SH-SY5Y (cell line): ENCODE results near the gene FAM167B.

ENCODE experiments used
- GATA2 ChIP-seq: IDR thresholded peaks from 2 replicates; pipeline ENCODE4 v1.6.1; 2011; ENCODE audit warnings: mild to moderate bottlenecking, low read depth, low read length
- GATA3 ChIP-seq: IDR thresholded peaks from 2 replicates; pipeline ENCODE4 v1.6.1; 2011; ENCODE audit warnings: low read depth, mild to moderate bottlenecking, low read length, moderate library complexity

FAM167B gene

DNA sequence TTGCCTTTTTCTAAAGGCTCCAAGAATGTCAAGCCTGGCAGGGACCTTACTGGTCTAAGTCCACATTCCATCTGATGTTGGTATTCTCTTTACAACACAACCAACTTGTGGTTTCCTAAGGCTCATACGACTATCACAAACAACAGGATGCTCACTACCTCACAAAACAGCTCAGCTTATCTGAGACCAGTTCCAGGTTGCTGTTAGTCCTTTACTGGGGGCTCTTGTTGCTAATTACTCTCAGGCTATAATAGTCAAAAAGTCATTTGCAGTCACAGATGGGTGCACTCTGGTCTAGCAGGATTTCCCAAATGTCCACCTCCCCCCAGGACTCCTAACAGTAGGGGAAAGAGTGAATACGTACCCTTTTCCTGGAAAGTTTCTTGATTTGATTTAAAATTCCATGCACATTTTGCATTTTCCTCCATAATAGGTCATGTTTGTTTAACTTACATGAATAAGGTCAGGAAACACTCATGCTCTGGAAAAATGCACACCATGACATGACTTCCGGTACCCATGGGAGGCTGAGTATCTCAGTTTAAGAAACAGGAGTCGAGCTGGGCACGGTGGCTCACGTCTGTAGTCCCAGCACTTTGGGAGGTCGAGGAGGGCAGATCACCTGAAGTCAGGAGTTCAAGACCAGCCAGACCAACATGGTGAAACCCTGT lies 20.0 kb downstream of the FAM167B start:
- TF ChIP-seq GATA2 (no peak), GATA3 (no peak)

DNA sequence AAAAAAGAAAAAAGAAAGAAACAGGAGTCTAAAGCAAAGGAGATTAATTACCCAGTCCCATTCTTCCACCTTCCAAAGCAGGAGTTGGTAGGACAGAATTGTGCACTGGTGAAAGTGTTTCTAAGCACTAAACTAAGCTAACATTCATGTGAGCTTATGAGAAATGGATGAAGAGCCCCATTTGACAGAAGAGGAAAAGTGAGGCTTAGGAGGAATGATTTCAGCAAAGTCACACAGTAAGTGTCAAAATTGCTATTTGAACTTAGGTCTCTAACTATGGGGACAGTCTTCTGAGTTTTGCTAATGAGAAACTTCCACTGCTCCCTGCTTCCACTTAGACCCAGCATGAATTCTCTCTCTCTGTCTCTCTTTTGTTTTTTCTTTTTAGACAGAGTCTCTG lies 22.7 kb downstream of the FAM167B start:
- TF ChIP-seq GATA3 (no peak), GATA2 (no peak)

GRCh38 chr1:32272557-32273390 lies 25.8 kb downstream of the FAM167B start:
- no peak for TF ChIP-seq GATA2
- no peak for TF ChIP-seq GATA3

DNA sequence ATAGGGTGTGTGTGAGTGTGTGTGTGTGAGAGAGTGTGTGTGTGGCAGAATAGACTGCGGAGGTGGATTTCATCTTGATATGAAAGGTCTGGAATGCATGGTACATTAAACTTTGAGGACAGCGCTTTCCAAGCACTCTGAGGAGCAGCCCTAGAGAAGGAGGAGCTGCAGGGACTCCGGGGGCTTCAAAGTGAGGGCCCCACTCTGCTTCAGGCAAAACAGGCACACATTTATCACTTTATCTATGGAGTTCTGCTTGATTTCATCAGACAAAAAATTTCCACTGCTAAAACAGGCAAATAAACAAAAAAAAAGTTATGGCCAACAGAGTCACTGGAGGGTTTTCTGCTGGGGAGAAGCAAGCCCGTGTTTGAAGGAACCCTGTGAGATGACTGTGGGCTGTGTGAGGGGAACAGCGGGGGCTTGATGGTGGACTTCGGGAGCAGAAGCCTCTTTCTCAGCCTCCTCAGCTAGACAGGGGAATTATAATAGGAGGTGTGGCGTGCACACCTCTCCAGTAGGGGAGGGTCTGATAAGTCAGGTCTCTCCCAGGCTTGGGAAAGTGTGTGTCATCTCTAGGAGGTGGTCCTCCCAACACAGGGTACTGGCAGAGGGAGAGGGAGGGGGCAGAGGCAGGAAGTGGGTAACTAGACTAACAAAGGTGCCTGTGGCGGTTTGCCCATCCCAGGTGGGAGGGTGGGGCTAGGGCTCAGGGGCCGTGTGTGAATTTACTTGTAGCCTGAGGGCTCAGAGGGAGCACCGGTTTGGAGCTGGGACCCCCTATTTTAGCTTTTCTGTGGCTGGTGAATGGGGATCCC lies 26.6 kb downstream of the FAM167B start:
- TF ChIP-seq GATA3 (no peak), GATA2 (0 out of 2 replicates have a peak, but pooled peaks have one; percentile 35)

DNA sequence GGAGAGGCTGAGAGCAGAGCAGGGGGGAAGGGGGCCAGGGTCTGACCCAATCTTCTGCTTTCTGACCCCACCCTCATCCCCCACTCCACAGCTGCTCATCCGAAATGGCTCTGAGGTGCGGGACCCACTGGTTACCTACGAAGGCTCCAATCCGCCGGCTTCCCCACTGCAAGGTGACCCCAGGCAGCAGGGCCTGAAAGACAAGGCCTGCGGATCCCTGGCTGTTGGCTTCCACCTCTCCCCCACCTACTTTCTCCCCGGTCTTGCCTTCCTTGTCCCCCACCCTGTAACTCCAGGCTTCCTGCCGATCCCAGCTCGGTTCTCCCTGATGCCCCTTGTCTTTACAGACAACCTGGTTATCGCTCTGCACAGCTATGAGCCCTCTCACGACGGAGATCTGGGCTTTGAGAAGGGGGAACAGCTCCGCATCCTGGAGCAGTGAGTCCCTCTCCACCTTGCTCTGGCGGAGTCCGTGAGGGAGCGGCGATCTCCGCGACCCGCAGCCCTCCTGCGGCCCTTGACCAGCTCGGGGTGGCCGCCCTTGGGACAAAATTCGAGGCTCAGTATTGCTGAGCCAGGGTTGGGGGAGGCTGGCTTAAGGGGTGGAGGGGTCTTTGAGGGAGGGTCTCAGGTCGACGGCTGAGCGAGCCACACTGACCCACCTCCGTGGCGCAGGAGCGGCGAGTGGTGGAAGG lies 27.8 kb downstream of the FAM167B start:
- TF ChIP-seq GATA2 = no peak
- TF ChIP-seq GATA3 = no peak

DNA sequence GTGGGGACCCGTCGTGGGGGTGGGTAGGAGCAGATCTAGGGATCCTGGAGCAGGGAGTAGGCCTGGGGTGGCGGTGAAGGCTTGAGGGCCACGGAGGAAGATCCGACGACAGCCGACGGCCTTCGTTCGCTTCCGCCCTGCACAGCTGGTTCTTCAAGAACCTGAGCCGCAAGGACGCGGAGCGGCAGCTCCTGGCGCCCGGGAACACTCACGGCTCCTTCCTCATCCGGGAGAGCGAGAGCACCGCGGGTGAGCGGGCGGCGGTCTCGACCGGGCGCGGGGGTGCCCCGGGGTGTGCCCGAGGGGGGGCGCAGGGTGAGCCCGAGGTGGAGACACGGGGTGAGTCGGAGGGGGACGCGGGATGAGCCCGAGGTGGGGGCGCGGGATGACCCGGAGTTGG lies 28.4 kb downstream of the FAM167B start:
- TF ChIP-seq GATA2 (no peak), GATA3 (no peak)

- no peak for TF ChIP-seq GATA3
- no peak for TF ChIP-seq GATA2
These were observed 29.2 kb downstream of the FAM167B start for GRCh38 chr1:32276032-32276782.

- TF ChIP-seq GATA2 = no peak
- no peak for TF ChIP-seq GATA3
These were observed 38.6 kb downstream of the FAM167B start for GRCh38 chr1:32285658-32286057.

- TF ChIP-seq GATA3 (no peak), GATA2 (no peak)
These were observed 39.7 kb downstream of the FAM167B start for GRCh38 chr1:32286763-32287162.

DNA sequence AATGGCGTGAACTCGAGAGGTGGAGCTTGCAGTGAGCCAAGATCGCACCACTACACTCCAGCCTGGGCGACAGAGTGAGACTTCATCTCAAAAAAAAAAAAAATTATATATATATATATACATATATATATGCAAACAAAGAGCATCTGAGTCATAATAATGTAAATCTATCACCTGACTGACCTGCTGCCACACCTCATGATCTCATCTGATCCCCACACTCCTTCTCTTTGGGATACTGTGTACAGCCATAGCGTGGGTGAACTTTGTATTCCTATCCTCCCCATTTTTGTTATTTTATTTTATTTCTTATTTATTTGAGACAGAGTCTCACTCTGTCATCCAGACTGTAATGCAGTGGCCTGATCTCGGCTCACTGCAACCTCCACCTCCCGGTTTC lies 42.2 kb downstream of the FAM167B start:
- TF ChIP-seq GATA2 (no peak), GATA3 (no peak)

- TF ChIP-seq GATA3 (no peak), GATA2 (no peak)
These were observed 44.2 kb downstream of the FAM167B start for GRCh38 chr1:32291145-32291707.

DNA sequence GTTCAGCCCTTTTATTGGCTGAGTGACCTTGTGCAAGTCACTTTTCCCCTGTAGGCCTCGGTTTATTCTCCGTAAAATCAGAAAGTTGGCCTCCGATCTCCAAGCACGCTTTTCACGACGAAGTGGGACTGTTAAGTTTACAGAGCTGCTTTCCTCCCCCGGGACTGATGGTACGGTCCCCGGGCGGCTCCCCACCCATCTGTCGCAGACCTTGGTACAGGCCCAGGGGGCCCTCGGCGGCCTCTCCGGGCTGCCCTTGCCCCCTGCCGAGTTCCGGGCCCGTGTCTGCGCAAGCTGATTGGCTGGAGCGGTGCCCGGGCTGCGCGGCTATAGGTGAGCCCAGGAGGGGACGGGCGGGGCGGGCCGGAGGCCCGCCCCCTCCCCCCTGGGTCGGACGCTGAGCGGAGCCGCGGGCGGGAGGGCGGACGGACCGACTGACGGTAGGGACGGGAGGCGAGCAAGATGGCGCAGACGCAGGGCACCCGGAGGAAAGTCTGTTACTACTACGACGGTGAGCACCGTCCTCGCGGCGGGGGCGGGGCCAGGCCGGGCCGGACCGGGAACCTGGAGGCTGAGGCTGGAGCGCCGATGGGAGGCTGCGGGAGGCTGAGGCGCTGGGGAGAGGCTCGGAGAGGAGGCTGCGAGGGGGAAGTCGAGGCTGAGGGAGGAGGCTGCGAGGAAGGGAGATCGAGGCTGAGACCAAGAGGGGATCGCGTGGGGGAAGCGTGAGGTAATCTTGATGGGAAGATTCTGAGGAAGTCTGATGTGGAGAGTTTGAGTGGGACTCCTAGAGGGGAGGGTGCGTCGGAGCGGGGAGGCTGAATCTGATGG lies 44.9 kb downstream of the FAM167B start, which contains the start of gene HDAC1:
Gene HDAC1, plus strand, starts transcription at position 376 of the 831 bp plus-strand sequence. Its CDS starts 87 bp downstream, at position 463.
- TF ChIP-seq GATA2 (no peak), GATA3 (no peak)
